H1 (cell line): Measurements from ENCODE around the gene B3GALT6. TPM values are rescaled to one million over a fixed set of nuclear protein-coding genes. Genes with fewer than 3 reads are reported as not detected.

Experiments
- CTCF ChIA-PET: fragments of 300-600 bp; sonication (Branson Sonifier 250); formaldehyde crosslinking; loops from one replicate; lab custom pipeline; 2021; ENCODE audit not compliant: partially characterized antibody; lab: Charles Lee
- POLR2A ChIA-PET: fragments of 300-600 bp; sonication (Branson Sonifier 250); formaldehyde crosslinking; loops from one replicate; lab custom pipeline; 2021; ENCODE audit warnings: inconsistent platforms; ENCODE audit not compliant: partially characterized antibody; lab: Charles Lee
- DNase-seq, 2 experiments: peaks; one replicate each; pipeline versions ENCODE4 v3.0.0 to v3.0.0-alpha.2; 2010 to 2022; ENCODE audit warnings: low spot score in 2 of 2, low read depth in 1 of 2, mixed read lengths in 1 of 2
- FAIRE-seq: peaks from 2 replicates; lab custom pipeline; 2011; peaks lifted over from hg19 to GRCh38; lab: Jason Lieb, UNC
- H2AFZ ChIP-seq: 2 replicates; pipeline ENCODE4 v1.8.1; 2012; ENCODE audit warnings: low read length, inconsistent platforms
- H2AK5ac ChIP-seq: 2 replicates; pipeline ENCODE4 v1.6.1; 2013; ENCODE audit warnings: low read depth, low read length
- H2BK120ac ChIP-seq: replicated peaks from 2 replicates; pipeline ENCODE3; 2013; ENCODE audit warnings: low read depth, low read length, inconsistent platforms
- H2BK12ac ChIP-seq: 2 replicates; pipeline ENCODE4 v1.6.1; 2013; ENCODE audit warnings: low read depth, low read length
- H2BK15ac ChIP-seq: 2 replicates; pipeline ENCODE4 v1.6.1; 2013; ENCODE audit warnings: low read length
- H2BK20ac ChIP-seq: 2 replicates; pipeline ENCODE4 v1.6.1; 2013; ENCODE audit warnings: low read length
- H2BK5ac ChIP-seq: 2 replicates; pipeline ENCODE4 v1.6.1; 2013; ENCODE audit warnings: low read depth, low read length
- H3K14ac ChIP-seq: 2 replicates; pipeline ENCODE4 v1.6.1; 2013; ENCODE audit warnings: inconsistent platforms; ENCODE audit not compliant: insufficient read length
- H3K18ac ChIP-seq: 2 replicates; pipeline ENCODE4 v1.6.1; 2013; ENCODE audit warnings: low read length; ENCODE audit errors: extremely low read depth
- H3K23ac ChIP-seq: 2 replicates; pipeline ENCODE4 v1.6.1; 2013; ENCODE audit warnings: inconsistent platforms; ENCODE audit not compliant: insufficient read length
- H3K23me2 ChIP-seq: 2 replicates; pipeline ENCODE4 v1.6.1; 2013; ENCODE audit warnings: low read depth, low read length
- H3K27ac ChIP-seq: 2 replicates; pipeline ENCODE4 v1.6.1; 2011; ENCODE audit warnings: low read depth, low read length, inconsistent platforms
- H3K27me3 ChIP-seq, 4 experiments: replicated peaks in 1 of 4; 1 replicate in 1 of 4; 2 replicates in 3 of 4; pipeline versions ENCODE4 v1.6.1 to v1.8.1; 2011 to 2013; ENCODE audit warnings: low read length in 3 of 4, mild to moderate bottlenecking in 3 of 4, inconsistent platforms in 2 of 4, mixed read lengths in 2 of 4, moderate library complexity in 1 of 4; ENCODE audit not compliant: control insufficient read depth in 3 of 4, insufficient read depth in 3 of 4; ENCODE audit errors: extremely low read depth in 1 of 4
- H3K36me3 ChIP-seq, 4 experiments: 2 replicates each; pipeline versions ENCODE4 v1.6.1 to v1.8.1; 2011 to 2013; ENCODE audit warnings: mild to moderate bottlenecking in 4 of 4, low read length in 3 of 4, moderate library complexity in 2 of 4, control low read depth in 1 of 4, inconsistent platforms in 1 of 4; ENCODE audit not compliant: insufficient read depth in 4 of 4, control insufficient read depth in 2 of 4
- H3K4ac ChIP-seq: replicated peaks from 2 replicates; pipeline ENCODE3; 2013; ENCODE audit warnings: low read length, low read depth, mixed read lengths, inconsistent platforms; ENCODE audit not compliant: insufficient read length
- H3K4me1 ChIP-seq, 4 experiments: replicated peaks in 1 of 4; 1 replicate in 1 of 4; 2 replicates in 3 of 4; pipeline versions ENCODE4 v1.6.1 to v1.8.1; 2011 to 2013; ENCODE audit warnings: low read length in 3 of 4, inconsistent platforms in 2 of 4, mixed read lengths in 1 of 4; ENCODE audit not compliant: insufficient read depth in 4 of 4, control insufficient read depth in 3 of 4
- H3K4me2 ChIP-seq, 2 experiments: 2 replicates each; pipeline versions ENCODE4 v1.6.1 to v1.8.1; 2011 to 2013; ENCODE audit warnings: low read depth in 2 of 2, low read length in 2 of 2, control low read depth in 1 of 2, inconsistent platforms in 1 of 2, mild to moderate bottlenecking in 1 of 2; ENCODE audit not compliant: insufficient read depth in 1 of 2
- H3K4me3 ChIP-seq, 4 experiments: fragments of 200-600, 300-600 bp in 1 of 4; sonication (generic), shearing (Covaris generic), sonication (Bioruptor Twin) in 1 of 4; 2 replicates each; pipeline versions ENCODE4 v1.5.1 to v1.8.1; 2011 to 2016; ENCODE audit warnings: low read length in 4 of 4, low read depth in 3 of 4, control low read depth in 2 of 4, inconsistent platforms in 2 of 4, mild to moderate bottlenecking in 2 of 4, mixed read lengths in 1 of 4, moderate library complexity in 1 of 4; ENCODE audit not compliant: insufficient read depth in 2 of 4; ENCODE audit errors: extremely low read depth in 1 of 4
- H3K56ac ChIP-seq: replicated peaks from 2 replicates; pipeline ENCODE3; 2013; ENCODE audit warnings: low read depth, mild to moderate bottlenecking, mixed read lengths, low read length, inconsistent platforms; ENCODE audit not compliant: insufficient read length
- H3K79me1 ChIP-seq: 2 replicates; pipeline ENCODE4 v1.6.1; 2013; ENCODE audit warnings: low read depth, low read length, control low read depth
- H3K79me2 ChIP-seq, 2 experiments: 2 replicates each; pipeline versions ENCODE4 v1.6.1 to v1.8.1; 2012 to 2013; ENCODE audit warnings: low read length in 2 of 2, mild to moderate bottlenecking in 2 of 2, inconsistent platforms in 1 of 2; ENCODE audit not compliant: insufficient read depth in 2 of 2, control insufficient read depth in 1 of 2
- H3K9ac ChIP-seq, 4 experiments: replicated peaks in 1 of 4; 1 replicate in 1 of 4; 2 replicates in 3 of 4; pipeline versions ENCODE4 v1.6.1 to v1.8.1; 2011 to 2013; ENCODE audit warnings: low read depth in 3 of 4, low read length in 3 of 4, control low read depth in 2 of 4, mild to moderate bottlenecking in 2 of 4, moderate library complexity in 2 of 4, inconsistent platforms in 1 of 4; ENCODE audit errors: extremely low read depth in 1 of 4
- H3K9me3 ChIP-seq, 2 experiments: 2 replicates each; pipeline versions ENCODE4 v1.6.1 to v1.8.1; 2012 to 2013; ENCODE audit warnings: mild to moderate bottlenecking in 2 of 2, moderate library complexity in 2 of 2, control low read depth in 1 of 2, inconsistent platforms in 1 of 2, low read depth in 1 of 2, low read length in 1 of 2, mixed read lengths in 1 of 2; ENCODE audit not compliant: insufficient read depth in 2 of 2
- H4K20me1 ChIP-seq, 2 experiments: replicated peaks in 1 of 2; 2 replicates each; pipeline versions ENCODE3 to v1.8.1; 2011 to 2013; ENCODE audit warnings: inconsistent platforms in 2 of 2, low read length in 2 of 2, mild to moderate bottlenecking in 1 of 2; ENCODE audit not compliant: insufficient read depth in 2 of 2, control insufficient read depth in 1 of 2
- H4K5ac ChIP-seq: 2 replicates; pipeline ENCODE4 v1.6.1; 2013; ENCODE audit warnings: low read length, low read depth, mixed read lengths, inconsistent platforms; ENCODE audit not compliant: insufficient read length
- H4K8ac ChIP-seq: 2 replicates; pipeline ENCODE4 v1.8.0; 2013; ENCODE audit warnings: mild to moderate bottlenecking, moderate library complexity, low read length, inconsistent platforms; ENCODE audit not compliant: insufficient read depth; ENCODE audit errors: extremely low read depth
- H4K91ac ChIP-seq: replicated peaks from 2 replicates; pipeline ENCODE3; 2013; ENCODE audit warnings: low read length, mixed read lengths, inconsistent platforms; ENCODE audit not compliant: insufficient read length
- BRCA1 ChIP-seq: IDR thresholded peaks from 2 replicates; pipeline ENCODE4 v1.6.1; 2012; ENCODE audit warnings: low read depth, low read length, improper control_type of control experiment
- EP300 ChIP-seq, 2 experiments: IDR thresholded peaks; 1 replicate in 1 of 2; 2 replicates in 1 of 2; pipeline ENCODE4 v1.6.1; 2011 to 2012; ENCODE audit warnings: low read depth in 2 of 2, low read length in 2 of 2, mild to moderate bottlenecking in 2 of 2, borderline replicate concordance in 1 of 2, inconsistent platforms in 1 of 2, moderate library complexity in 1 of 2
- SIRT6 ChIP-seq: IDR thresholded peaks from one replicate; pipeline ENCODE4 v1.7.1; 2012; ENCODE audit warnings: low read length, inconsistent platforms
- TEAD4 ChIP-seq: IDR thresholded peaks from 2 replicates; pipeline ENCODE4 v1.6.1; 2012; ENCODE audit warnings: low read depth, low read length, inconsistent platforms, mixed read lengths
- YY1 ChIP-seq: IDR thresholded peaks from 2 replicates; pipeline ENCODE4 v1.6.1; 2011; ENCODE audit warnings: low read depth, mild to moderate bottlenecking, low read length
- WGBS, 2 experiments: shearing (Covaris generic) in 1 of 2; methylation state at CpG; one replicate each; pipeline versions ENCODE4 v1.1.6 to v1.1.7; 2013 to 2015; ENCODE audit warnings: low lambda C conversion rate in 2 of 2, mixed read lengths in 2 of 2, inconsistent platforms in 1 of 2, low coverage in 1 of 2, missing lambda C conversion rate in 1 of 2; ENCODE audit not compliant: insufficient replicate concordance in 2 of 2, insufficient coverage in 1 of 2, insufficient read length in 1 of 2; ENCODE audit errors: extremely low coverage in 1 of 2, missing lambda C conversion rate in 1 of 2; 5-methylcytosine and 5-hydroxymethylcytosine counted together
- polyA plus RNA-seq, 7 experiments: library from polyadenylated mRNA; depleted of rRNA in 3 of 7; stranded (reverse) in 5 of 7; unstranded in 2 of 7; fragments of >200 nt in 5 of 7; fragments of 200-250 nt in 2 of 7; gene quantifications; 1 replicate in 5 of 7; 2 replicates in 1 of 7; 4 replicates in 1 of 7; pipeline versions ENCODE4 v1.2.1 to v1.2.3, GENCODE V29; 2011 to 2013; ENCODE audit warnings: missing spikeins in 2 of 7, mixed read lengths in 2 of 7
- total RNA-seq: library from RNA; stranded (reverse); fragmentation: NEBNext Ultra II Directional; extraction: Animal tissue kit (Norgen Biotek cat#: 25700); gene quantifications from 2 replicates; pipeline ENCODE4 v1.2.1, GENCODE V29; 2021
- TF ChIP-seq, protein P1 (sequence below), 3 experiments: IDR thresholded peaks; 1 replicate in 2 of 3; 2 replicates in 1 of 3; pipeline versions ENCODE4 v1.5.1 to v1.6.1; 2011; ENCODE audit warnings: low read length in 3 of 3, mild to moderate bottlenecking in 3 of 3, inconsistent platforms in 2 of 3, low read depth in 1 of 3, moderate library complexity in 1 of 3; ENCODE audit not compliant: insufficient read depth in 1 of 3; ENCODE audit errors: control extremely low read depth in 1 of 3

Gene B3GALT6
- total and polyA plus RNA-seq, 2 of the 8 experiments (the other 6 are each of a cell fraction or from before 2014, with no cell fraction given) = 18.4 to 20.4 TPM

DNA sequence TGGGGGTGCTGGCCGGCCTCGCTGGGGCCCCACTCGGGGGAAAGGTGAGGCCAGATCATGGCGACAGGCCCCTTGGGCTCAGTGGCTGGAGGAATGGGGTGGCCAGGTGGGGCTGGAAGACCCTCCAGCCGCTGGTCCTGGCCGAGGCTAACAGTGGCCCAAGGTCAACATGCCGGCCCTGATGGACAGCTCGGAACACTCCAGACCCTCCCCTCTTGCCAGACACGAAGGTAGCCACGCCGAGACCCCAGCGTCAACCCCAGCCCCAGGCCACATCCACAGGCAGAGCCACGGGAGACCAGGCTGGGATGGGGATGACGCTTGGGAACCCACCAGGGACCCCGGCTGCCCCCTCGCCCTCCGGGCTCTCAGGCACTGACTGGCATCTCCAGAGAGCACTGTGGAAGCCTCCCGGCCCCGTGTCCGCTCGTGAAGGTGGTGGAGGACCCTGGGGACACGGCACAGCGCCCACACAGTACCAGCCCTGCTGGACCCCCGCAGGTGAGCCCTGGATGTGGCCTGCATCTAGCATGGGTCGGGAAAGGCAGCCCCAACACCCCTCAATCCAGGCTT is 15.4 kb downstream of the B3GALT6 start:
- H3K27me3 ChIP-seq = peaks cover 2 to 19% (median 11%) of the 10 kb centered on the region in 4 experiments; a peak in 6 of 7 replicates
- H3K18ac ChIP-seq = no peak overlapping the region; the same call in 1 of the 2 replicates
- no peak for FAIRE-seq
- H3K56ac ChIP-seq = no peak overlapping the region
- no peak overlapping the region for H4K91ac ChIP-seq
- H3K79me2 ChIP-seq = no peaks in the 10 kb centered on the region; a peak in 1 of 4 replicates
- no peak overlapping the region for H2BK12ac ChIP-seq
- no peak for DNase-seq
- no peaks in the 10 kb centered on the region; the same call in 1 of the 2 replicates for H3K23me2 ChIP-seq
- H3K14ac ChIP-seq = no peak overlapping the region
- WGBS, 2 experiments = 83% methylated on average over 24 of the region's 25 CpGs; no CpG with 5 or more reads in 1 of the 2 experiments
- H4K20me1 ChIP-seq = peaks cover 4 to 9% of the 10 kb centered on the region in 2 experiments
- H3K36me3 ChIP-seq = no peaks in the 10 kb centered on the region
- peak overlapping the region in 1 of 4 experiments; percentile 51; a peak in 1 of 8 replicates for H3K4me3 ChIP-seq
- peak overlapping the region; percentile 57 for H4K8ac ChIP-seq
- TF ChIP-seq SIRT6 = no peak
- TF ChIP-seq, protein P1, sequence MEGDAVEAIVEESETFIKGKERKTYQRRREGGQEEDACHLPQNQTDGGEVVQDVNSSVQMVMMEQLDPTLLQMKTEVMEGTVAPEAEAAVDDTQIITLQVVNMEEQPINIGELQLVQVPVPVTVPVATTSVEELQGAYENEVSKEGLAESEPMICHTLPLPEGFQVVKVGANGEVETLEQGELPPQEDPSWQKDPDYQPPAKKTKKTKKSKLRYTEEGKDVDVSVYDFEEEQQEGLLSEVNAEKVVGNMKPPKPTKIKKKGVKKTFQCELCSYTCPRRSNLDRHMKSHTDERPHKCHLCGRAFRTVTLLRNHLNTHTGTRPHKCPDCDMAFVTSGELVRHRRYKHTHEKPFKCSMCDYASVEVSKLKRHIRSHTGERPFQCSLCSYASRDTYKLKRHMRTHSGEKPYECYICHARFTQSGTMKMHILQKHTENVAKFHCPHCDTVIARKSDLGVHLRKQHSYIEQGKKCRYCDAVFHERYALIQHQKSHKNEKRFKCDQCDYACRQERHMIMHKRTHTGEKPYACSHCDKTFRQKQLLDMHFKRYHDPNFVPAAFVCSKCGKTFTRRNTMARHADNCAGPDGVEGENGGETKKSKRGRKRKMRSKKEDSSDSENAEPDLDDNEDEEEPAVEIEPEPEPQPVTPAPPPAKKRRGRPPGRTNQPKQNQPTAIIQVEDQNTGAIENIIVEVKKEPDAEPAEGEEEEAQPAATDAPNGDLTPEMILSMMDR (IDR thresholded peaks at IDR 0.05; ENCODE audit: control extremely low read depth in 1 of 3, insufficient read depth in 1 of 3, low read depth in 1 of 3, low read length in 3 of 3) = no peak
- TF ChIP-seq YY1 = no peak
- no peak for TF ChIP-seq EP300 (IDR thresholded peaks at IDR 0.05; ENCODE audit: borderline replicate concordance in 1 of 2, low read depth in 2 of 2, low read length in 2 of 2)
- TF ChIP-seq TEAD4 = no peak
- no peak for TF ChIP-seq BRCA1
- POLR2A ChIA-PET = interaction anchor here (0.7 to 2.0 kb wide), 5 partner anchors 10 to 215 kb away, joined by 3 to 7 read pairs (median 4); partner anchors contain the start of genes B3GALT6 and SDF4
- no peak overlapping the region for H2BK5ac ChIP-seq
- H4K5ac ChIP-seq = no peak overlapping the region
- H3K79me1 ChIP-seq = no peaks in the 10 kb centered on the region
- no peak overlapping the region for H3K27ac ChIP-seq
- H2AK5ac ChIP-seq = peak overlapping the region; percentile 75; the same call in 1 of the 2 replicates
- peaks cover 0 to 8% (median under 1%) of the 10 kb centered on the region in 4 experiments; a peak in 5 of 7 replicates for H3K4me1 ChIP-seq
- H3K4ac ChIP-seq = no peak overlapping the region
- H3K23ac ChIP-seq = no peak overlapping the region
- no peak overlapping the region for H2BK20ac ChIP-seq
- no peak overlapping the region for H2BK15ac ChIP-seq
- H3K4me2 ChIP-seq = peak overlapping the region; percentile 24 to 70; a peak in 2 of 4 replicates
- H2AFZ ChIP-seq = no peak overlapping the region
- no peak overlapping the region for H3K9ac ChIP-seq
- H2BK120ac ChIP-seq = no peak overlapping the region
- CTCF ChIA-PET = interaction anchor here (0.7 to 1.9 kb wide), 5 partner anchors 9 to 263 kb away, joined by 3 to 6 read pairs (median 3); no protein-coding TSS in a partner anchor
- no peaks in the 10 kb centered on the region for H3K9me3 ChIP-seq
